ENCODE measurements around the gene PPP2R3A. TPM values are rescaled to one million over a fixed set of nuclear protein-coding genes. Genes with fewer than 3 reads are reported as not detected.
A peak's percentile ranks its signal among the peaks of the same experiment; 100 is the strongest.
"Not testable (repeated sequence)": the region's sequence is repeated elsewhere in the genome, so short reads cannot be mapped to it uniquely, and the experiment has no call there.

Gene PPP2R3A
- total RNA-seq, 2 donors from 2014 or later, result 0.50 to 0.54 TPM

DNA sequence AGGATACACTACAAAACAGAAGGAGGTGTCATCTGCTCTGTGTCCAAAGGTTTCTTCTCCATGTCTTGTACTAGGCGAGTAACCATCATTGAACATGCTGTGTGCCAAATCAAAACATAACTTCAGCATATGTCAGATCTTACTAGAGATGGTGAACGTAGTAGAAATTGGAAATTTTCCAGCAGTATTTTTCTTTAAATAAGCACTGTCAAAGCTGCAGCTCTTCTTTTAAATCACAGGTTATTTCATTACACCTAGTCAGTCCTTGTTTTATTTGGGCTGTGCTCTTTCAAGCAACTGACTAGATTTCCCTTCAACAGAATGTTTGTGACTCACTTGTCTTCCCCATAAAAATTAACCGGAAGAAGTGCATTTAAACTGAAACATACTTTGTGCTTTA is 184.1 kb downstream of the PPP2R3A start:
- ATAC-seq, result peak; percentile 48 to 85
- H3K27ac Mint-ChIP-seq, result peak overlapping the region in 1 of 2 donors; percentile 94
- H3K36me3 Mint-ChIP-seq, result peaks cover 9 to 22% of the 10 kb centered on the region in 2 donors
- DNase-seq (ENCODE audit: low spot score in 2 of 2), result no peak
- no peaks in the 10 kb centered on the region for H3K9me3 Mint-ChIP-seq

DNA sequence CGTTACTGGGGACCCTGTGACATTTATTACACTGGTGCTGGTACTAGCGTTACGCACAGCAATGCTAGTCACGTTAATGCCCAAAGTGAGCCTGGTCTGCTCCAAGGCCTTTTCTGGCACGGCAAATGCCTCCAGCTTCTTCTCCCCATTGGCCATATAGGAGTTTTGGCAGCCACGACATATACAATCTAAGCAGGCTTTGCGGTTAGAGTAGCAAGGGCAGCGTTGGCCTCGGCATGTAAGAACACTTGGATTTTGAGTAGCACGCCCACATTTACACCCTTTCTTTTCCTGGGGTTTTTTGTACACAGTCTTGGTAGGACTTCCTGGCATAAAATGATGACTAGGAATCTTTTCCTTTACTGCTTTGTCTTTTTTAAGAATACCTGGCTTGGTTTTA is 185.7 kb downstream of the PPP2R3A start:
- Mint-ChIP-seq H3K9me3 (no peaks in the 10 kb centered on the region), H3K27ac (no peak overlapping the region), H3K36me3 (peaks cover 9 to 22% of the 10 kb centered on the region in 2 donors)
- DNase-seq (ENCODE audit: low spot score in 2 of 2) (no peak), ATAC-seq (no peak)

DNA sequence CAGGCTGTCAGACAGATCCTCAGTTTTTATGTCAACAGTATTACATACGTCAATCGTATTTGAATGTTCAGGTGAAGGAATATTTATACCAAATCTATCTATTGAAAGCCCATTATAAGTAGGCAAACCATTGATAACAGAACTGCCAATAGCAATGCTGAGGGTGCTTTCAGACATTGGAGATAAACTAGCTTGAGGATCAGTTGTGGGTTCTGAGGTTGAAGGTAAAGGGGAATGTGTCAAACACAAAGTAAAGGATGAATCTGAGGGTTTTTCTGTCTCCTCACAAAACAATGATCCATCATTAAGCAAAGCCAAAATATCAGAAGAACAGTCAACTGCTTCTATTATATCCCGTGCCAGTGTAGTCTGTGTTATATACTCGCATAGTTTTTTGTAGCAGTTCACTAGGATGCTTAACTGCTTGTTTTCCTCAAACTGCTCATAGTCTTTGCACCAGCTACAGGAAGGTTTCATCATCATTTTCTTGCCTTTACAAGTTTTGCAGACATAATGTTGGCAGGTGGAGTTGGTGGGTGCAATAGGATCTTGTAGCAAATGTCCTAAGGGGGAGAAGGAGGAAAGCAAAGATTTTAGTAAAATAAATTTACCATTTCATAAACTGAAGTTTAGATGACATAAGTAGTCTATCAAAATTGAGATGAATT is 186.8 kb downstream of the PPP2R3A start:
- Mint-ChIP-seq H3K36me3 (peaks cover 9 to 22% of the 10 kb centered on the region in 2 donors), H3K9me3 (no peaks in the 10 kb centered on the region), H3K27ac (peak overlapping the region in 1 of 2 donors; percentile 39)
- no peak for DNase-seq (ENCODE audit: low spot score in 2 of 2)
- ATAC-seq, result peak; percentile 14 to 32

DNA sequence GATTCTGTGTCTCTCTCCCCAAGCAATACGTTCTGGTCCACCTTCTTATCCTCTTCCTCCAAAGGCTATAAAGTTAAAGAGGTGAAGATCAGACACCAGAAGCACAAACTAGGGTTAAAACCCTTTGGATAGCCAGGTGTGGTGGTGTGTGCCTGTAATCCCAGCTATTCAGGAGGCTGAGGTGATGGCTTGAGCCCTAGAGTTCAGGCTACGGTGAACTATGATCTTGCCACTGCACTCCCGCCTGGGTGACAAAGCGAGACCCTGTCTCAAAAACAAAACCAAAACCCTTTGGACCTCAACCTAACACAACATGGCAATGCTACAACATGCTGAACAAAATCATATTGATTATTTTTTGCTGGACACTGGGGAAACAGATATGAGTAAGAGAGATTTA is 187.4 kb downstream of the PPP2R3A start:
- DNase-seq (ENCODE audit: low spot score in 2 of 2), result no peak
- ATAC-seq, result no peak
- Mint-ChIP-seq H3K9me3 (no peaks in the 10 kb centered on the region), H3K36me3 (peaks cover 9 to 27% of the 10 kb centered on the region in 2 donors), H3K27ac (peak overlapping the region; percentile 25 to 60)

DNA sequence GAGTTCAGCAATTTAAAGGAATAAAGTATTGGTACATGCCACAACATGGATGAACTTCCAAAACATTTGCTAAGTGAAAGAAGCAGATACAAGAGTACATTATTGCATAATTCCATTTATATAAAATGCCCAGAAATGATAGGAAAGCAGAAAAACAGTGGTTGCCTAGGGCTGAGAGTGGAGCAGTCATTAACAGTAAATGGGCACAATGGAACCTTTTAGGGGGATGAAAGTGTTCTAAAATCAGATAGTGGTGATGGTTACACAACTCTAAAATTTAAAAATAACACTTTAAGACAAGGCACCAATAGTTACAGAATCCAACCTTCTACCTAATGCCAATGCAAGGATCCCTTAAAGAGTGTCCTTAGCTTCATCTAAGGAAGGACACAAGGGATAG is 196.0 kb downstream of the PPP2R3A start:
- Mint-ChIP-seq H3K9me3 (peaks cover 0 to 5% of the 10 kb centered on the region in 2 donors), H3K27ac (peak overlapping the region in 1 of 2 donors; percentile 47), H3K36me3 (peaks cover 0 to 30% of the 10 kb centered on the region in 2 donors)

DNA sequence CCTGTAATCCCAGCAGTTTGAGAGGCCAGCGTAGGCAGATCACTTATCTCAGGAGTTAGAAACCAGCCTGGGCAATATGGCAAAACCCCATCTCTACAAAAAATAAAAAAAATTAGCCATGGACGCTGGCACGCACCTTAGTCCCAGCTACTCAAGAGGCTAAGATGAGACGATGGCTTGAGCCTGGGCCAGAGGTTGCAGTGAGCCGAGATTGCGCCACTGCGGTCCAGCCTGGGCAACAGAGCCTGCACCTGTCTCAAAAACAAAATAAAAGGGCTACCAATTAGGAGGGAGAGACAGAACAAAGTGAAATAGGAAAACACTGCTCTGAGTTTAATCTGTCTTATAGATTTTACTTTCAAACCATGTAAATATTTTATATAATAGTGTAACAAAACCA is 196.8 kb downstream of the PPP2R3A start:
- Mint-ChIP-seq H3K27ac (peak overlapping the region in 1 of 2 donors; percentile 20), H3K36me3 (peaks cover 0 to 30% of the 10 kb centered on the region in 2 donors), H3K9me3 (peaks cover 0 to 5% of the 10 kb centered on the region in 2 donors)
- no peak for ATAC-seq
- DNase-seq (ENCODE audit: low spot score in 2 of 2), result no peak

More for the DNA sequence above, 196.0 kb downstream of the PPP2R3A start:
- DNase-seq (ENCODE audit: low spot score in 2 of 2) (no peak), ATAC-seq (no peak)

DNA sequence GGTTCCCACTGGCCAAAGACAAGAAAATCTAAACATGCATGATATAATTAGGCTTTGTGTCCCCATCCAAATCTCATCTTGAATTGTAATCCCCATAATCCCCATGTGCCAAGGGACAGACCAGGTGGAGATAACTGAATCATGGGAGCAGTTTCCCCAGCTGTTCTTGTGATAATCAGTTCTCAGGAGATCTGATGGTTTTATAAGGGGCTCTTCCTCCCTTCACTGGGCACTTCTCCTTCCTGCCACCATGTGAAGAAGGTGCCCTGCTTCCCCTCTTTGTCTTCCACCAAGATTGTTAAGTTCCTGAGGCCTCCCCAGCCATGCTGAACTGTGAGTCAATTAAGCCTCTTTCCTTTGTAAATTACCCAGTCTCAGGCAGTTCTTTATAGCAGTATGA is 198.1 kb downstream of the PPP2R3A start:
- Mint-ChIP-seq H3K36me3 (peaks cover 0 to 28% of the 10 kb centered on the region in 2 donors), H3K27ac (peak overlapping the region in 1 of 2 donors; percentile 45)
- ATAC-seq, result not testable (repeated sequence)

DNA sequence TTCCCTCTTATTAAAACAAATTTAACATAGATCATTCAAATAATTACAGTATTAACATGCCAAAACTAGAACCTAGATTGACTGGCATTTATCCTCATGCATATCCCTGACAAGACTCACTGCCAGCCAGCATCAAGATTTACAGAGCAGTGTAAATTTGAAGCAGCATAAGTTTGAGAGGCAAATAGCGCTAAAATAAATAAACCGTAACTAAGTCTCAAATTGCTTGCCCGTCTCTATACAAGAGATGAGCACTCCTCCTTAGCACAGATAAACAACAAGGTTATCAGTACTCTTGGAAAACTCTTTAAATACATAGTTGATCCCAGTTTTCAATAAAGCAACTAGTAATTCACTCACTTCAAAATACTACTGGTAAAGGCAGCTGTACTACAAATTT is 201.0 kb downstream of the PPP2R3A start:
- Mint-ChIP-seq H3K27ac (no peak overlapping the region), H3K9me3 (peaks cover 0 to 5% of the 10 kb centered on the region in 2 donors), H3K36me3 (peaks cover 0 to 19% of the 10 kb centered on the region in 2 donors)
- DNase-seq (ENCODE audit: low spot score in 2 of 2), result no peak
- no peak for ATAC-seq

More for the DNA sequence above, 198.1 kb downstream of the PPP2R3A start:
- DNase-seq (ENCODE audit: low spot score in 2 of 2); H3K9me3 Mint-ChIP-seq: not testable (repeated sequence)

DNA sequence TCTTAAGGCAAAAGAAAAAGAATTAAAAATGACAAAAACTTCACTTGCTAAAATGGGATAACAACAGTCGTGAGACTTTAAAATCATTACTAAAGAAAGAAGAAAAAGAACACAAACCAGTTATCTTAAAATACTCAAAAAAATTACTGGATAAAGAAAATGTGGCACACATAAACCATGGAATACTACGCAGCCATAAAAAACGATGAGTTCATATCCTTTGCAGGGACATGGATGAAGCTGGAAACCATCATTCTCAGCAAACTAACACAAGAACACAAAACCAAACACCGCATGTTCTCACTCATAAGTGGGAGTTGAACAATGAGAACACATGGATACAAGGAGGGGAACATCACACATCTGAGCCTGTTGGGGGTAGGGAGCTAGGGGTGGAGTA is 202.7 kb downstream of the PPP2R3A start:
- ATAC-seq, result not testable (repeated sequence)

DNA sequence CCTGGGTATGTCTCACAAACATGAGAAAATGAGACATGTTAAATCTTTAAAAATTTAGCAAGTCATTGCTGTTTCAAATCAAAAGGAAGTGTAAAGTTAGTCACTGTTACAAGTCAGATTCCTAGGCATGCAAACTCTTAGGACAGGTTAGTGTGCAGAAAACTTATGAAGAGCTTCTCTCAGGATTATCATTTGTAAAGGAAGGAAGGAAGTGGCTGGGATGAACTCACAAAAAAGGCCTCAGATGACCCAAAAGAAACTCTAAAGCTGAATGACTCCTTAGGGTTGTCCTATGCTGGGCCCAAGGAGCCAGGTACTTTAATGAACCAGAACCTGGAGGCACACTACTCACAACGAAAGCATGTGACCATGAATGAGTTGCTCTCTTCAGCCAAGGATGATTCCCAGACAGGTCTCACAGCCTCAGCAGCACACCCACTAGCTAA is 205.6 kb downstream of the PPP2R3A start:
- Mint-ChIP-seq H3K9me3 (no peaks in the 10 kb centered on the region), H3K27ac (peak overlapping the region in 1 of 2 donors; percentile 91), H3K36me3 (peaks cover 0 to 13% of the 10 kb centered on the region in 2 donors)
- ATAC-seq (peak; percentile 92 to 95), DNase-seq (ENCODE audit: low spot score in 2 of 2) (no peak)

More for the DNA sequence above, 202.7 kb downstream of the PPP2R3A start:
- Mint-ChIP-seq H3K27ac (peak overlapping the region in 1 of 2 donors; percentile 58), H3K36me3 (peaks cover 0 to 19% of the 10 kb centered on the region in 2 donors)
- not testable (repeated sequence) for H3K9me3 Mint-ChIP-seq; DNase-seq (ENCODE audit: low spot score in 2 of 2)

DNA sequence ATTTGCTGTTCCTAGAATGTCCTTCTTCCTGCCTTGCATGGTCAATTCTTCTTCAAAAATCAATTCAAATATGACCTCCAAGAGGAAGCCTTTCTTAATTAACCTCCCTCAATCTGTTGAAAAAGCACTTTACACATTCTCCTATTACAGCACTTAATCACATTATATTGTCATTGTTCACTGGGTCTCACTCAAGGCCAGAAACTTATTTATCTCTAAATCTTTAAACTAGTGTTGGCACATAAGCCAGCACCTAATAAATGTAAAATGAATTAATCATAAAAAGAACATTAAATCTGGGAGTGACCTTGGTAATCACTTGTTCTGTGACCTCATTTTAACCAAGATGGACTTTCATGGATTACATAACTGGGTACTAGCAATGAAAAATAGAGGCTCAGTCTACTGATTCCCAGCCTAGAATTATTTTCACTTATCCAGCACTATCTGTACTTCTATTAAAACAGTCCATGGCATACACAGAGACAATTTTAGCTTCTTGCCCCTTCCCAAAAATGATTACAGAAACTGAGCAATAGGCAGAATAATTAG is 208.5 kb downstream of the PPP2R3A start:
- H3K36me3 Mint-ChIP-seq, result peaks cover 0 to 7% of the 10 kb centered on the region in 2 donors
- no peaks in the 10 kb centered on the region for H3K9me3 Mint-ChIP-seq
- no peak for DNase-seq (ENCODE audit: low spot score in 2 of 2)
- no peak for ATAC-seq
- no peak overlapping the region for H3K27ac Mint-ChIP-seq

DNA sequence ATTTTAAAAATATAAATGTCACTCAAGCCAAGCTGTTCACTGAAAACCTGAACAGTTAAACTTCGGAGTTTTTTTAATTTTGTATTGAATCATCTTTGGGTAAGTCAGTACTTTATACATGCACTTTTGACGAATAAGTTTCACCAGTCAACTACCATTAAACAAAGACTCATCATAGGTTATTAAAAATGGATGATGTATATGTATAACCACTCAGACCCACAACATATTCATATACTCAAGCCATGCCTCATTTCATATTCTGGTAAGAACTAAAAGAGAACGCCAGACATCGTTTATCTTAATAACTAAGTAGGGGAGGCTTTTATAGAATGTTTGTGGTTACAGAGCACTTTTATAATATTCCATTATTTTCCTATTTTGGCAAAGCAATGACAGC is 212.3 kb downstream of the PPP2R3A start:
- no peak for ATAC-seq
- H3K36me3 Mint-ChIP-seq, result peaks cover 0 to 7% of the 10 kb centered on the region in 2 donors
- H3K27ac Mint-ChIP-seq, result no peak overlapping the region

DNA sequence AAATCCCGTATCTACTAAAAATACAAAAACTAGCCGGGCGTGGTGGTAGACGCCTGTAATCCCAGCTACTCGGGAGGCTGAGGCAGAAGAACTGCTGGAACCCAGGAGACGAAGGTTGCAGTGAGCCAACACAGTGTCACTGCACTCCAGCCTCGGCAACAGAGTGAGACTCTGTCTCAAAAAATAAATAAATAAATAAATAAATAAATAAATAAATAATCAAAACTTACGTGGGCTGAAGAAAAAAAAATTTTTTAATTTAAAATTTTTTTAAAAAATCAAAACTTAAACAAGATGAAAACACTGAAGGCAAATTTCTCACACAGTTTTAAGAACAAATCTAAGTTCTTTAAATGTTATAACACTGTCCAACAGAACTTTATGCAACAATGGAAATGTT is 216.2 kb downstream of the PPP2R3A start:
- peak overlapping the region in 1 of 2 donors; percentile 19 for H3K27ac Mint-ChIP-seq
- peaks cover 0 to 5% of the 10 kb centered on the region in 2 donors for H3K36me3 Mint-ChIP-seq
- DNase-seq (ENCODE audit: low spot score in 2 of 2), result no peak
- ATAC-seq, result no peak
- H3K9me3 Mint-ChIP-seq, result no peaks in the 10 kb centered on the region

More for the DNA sequence above, 212.3 kb downstream of the PPP2R3A start:
- DNase-seq (ENCODE audit: low spot score in 2 of 2), result no peak
- no peaks in the 10 kb centered on the region for H3K9me3 Mint-ChIP-seq

DNA sequence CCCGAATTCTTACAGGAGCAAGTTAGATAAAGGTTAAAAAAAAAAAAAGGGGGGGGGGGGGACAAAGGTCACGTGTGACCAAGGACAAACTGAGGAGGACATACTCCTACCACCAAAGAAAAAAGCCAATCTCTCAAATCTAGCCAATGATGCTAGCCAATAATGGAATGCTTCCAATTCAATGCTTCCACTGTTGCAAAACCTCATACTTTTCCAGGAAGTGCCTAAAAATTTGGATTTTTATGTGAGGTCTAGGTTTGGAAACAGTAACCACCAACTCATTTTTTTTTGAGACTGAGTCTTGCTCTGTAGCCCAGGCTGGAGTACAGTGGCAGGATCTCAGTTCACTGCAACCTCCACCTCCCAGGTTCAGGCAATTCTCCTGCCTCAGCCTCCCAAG is 219.2 kb downstream of the PPP2R3A start:
- H3K36me3 Mint-ChIP-seq, result no peaks in the 10 kb centered on the region
- H3K9me3 Mint-ChIP-seq, result no peaks in the 10 kb centered on the region
- no peak for ATAC-seq
- H3K27ac Mint-ChIP-seq, result peak overlapping the region in 1 of 2 donors; percentile 29
- DNase-seq (ENCODE audit: low spot score in 2 of 2), result no peak

DNA sequence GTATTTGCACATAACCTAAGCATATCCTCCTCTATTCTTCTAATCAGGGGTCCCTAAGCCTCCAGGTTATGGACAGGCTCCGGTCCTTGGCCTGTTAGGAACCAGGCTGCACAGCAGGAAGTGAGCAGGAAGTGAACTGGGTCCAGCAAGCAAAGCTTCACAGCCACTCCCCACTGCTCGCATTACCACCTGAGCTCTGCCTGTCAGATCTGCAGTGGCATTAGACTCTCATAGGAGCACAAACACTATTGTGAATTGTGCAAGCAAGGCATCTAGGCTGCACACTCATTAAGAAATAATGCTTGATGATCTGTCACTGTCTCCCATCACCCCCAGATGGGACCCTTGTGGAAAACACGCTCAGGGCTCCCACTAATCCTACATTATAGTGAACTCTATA is 220.8 kb downstream of the PPP2R3A start:
- Mint-ChIP-seq H3K9me3 (no peaks in the 10 kb centered on the region), H3K36me3 (peaks cover 0 to 14% of the 10 kb centered on the region in 2 donors), H3K27ac (no peak overlapping the region)
- DNase-seq (ENCODE audit: low spot score in 2 of 2) (no peak), ATAC-seq (peak in 1 of 2 donors; percentile 15)

DNA sequence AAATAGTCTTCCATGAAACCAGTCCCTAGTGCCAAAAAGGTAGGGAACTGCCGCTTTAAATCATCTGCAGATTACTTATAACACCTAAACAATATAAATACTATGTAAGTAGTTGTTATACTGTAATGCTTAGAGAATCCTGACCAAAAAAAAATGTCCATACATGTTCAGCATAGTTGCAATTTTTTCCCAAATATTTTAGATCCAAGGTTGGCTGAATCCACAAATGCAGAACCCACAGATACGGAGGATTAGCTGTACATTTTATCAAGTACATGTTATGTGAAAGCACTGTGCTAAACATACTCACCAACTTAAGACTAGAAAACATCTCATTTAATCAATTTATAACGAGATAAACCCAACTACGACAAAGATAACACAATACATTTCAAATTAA is 221.3 kb downstream of the PPP2R3A start:
- peaks cover 0 to 14% of the 10 kb centered on the region in 2 donors for H3K36me3 Mint-ChIP-seq
- H3K9me3 Mint-ChIP-seq, result no peaks in the 10 kb centered on the region
- H3K27ac Mint-ChIP-seq, result no peak overlapping the region
- no peak for DNase-seq (ENCODE audit: low spot score in 2 of 2)
- ATAC-seq, result no peak

DNA sequence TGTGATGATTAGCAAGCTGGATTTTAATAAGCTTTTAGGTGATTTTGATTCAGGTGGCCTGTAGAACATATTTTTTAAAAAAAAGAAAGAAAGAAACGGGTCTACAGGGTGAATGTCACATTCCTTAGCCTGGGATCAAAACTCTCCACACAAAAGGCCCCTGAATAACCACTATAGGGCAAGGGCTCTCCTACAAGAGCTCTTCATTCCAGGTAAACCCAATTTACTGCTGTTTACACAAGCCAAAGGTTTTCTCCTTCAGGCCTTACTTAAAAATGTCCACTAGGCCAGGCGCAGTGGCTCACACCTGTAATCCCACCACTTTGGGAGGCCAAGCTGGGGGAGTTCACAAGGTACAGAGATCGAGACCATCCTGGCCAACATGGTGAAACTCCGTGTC is 222.3 kb downstream of the PPP2R3A start:
- Mint-ChIP-seq H3K27ac (peak overlapping the region in 1 of 2 donors; percentile 36), H3K9me3 (no peaks in the 10 kb centered on the region), H3K36me3 (peaks cover 5 to 21% of the 10 kb centered on the region in 2 donors)
- DNase-seq (ENCODE audit: low spot score in 2 of 2), result no peak
- no peak for ATAC-seq
